Pancreas (tissue), 10 donors: Measurements from ENCODE around the gene SYNDIG1. TPM values are rescaled to one million over a fixed set of nuclear protein-coding genes. Genes with fewer than 3 reads are reported as not detected.
"Not testable (repeated sequence)": the region's sequence is repeated elsewhere in the genome, so short reads cannot be mapped to it uniquely, and the experiment has no call there.

ENCODE experiments used
- ATAC-seq, 4 donors: fragments of 200-7000 bp; cut with Tn5 transposase; one replicate each; pipeline versions ENCODE4 v1.8.0 to v1.9.1; 2020; ENCODE audit warnings: mild to moderate bottlenecking in 4 of 4, moderate library complexity in 4 of 4
- DNase-seq, 6 donors: peaks; one replicate each; pipeline ENCODE4 v3.0.0-alpha.2; 2020
- FAIRE-seq: peaks from 2 replicates; lab custom pipeline; 2012; peaks lifted over from hg19 to GRCh38; lab: Jason Lieb, UNC
- H3K27ac ChIP-seq, 4 donors: fragments of 200-600 bp; sonication (generic); 1 replicate in 3 of 4; 2 replicates in 1 of 4; pipeline versions ENCODE4 v1.5.0 to v1.8.0; 2020
- H3K27me3 ChIP-seq, 4 donors: fragments of 200-600 bp; one replicate each; pipeline ENCODE4 v1.8.0; 2021
- H3K36me3 ChIP-seq, 3 donors: fragments of 200-600 bp; sonication (generic) in 1 of 3; one replicate each; pipeline versions ENCODE4 v1.5.0 to v1.8.0; 2020 to 2021
- H3K4me1 ChIP-seq, 3 donors: fragments of 200-600 bp; one replicate each; pipeline ENCODE4 v1.8.0; 2021
- H3K4me3 ChIP-seq, 4 donors: fragments of 200-600 bp; sonication (generic) in 2 of 4; one replicate each; pipeline versions ENCODE4 v1.5.0 to v1.8.0; 2020 to 2021
- H3K9me3 ChIP-seq, 4 donors: fragments of 200-600 bp; one replicate each; pipeline ENCODE4 v1.8.0; 2021
- WGBS, 2 donors: extraction: QIAGEN DNeasy Blood & Tissue Kit; methylation state at CpG; one replicate each; pipeline ENCODE4 v1.1.7; 2013; 5-methylcytosine and 5-hydroxymethylcytosine counted together
- intact Hi-C, 3 donors: fragments of 100-400 bp; cut with DNase I; formaldehyde crosslinking; loops; one replicate each; pipeline versions ENCODE4 v1.11.1 to v1.14.2; 2022
- polyA plus RNA-seq, 2 donors: library from polyadenylated mRNA; stranded (reverse); fragments of 200-250 nt; gene quantifications; one replicate each; pipeline ENCODE4 v1.2.3, GENCODE V29; 2013
- total RNA-seq, 6 donors: library from RNA; stranded (reverse); fragmentation: NEBNext Ultra II Directional in 4 of 6; extraction: Animal tissue kit (Norgen Biotek cat#: 25700) in 4 of 6; gene quantifications; one replicate each; pipeline versions ENCODE4 v1.2.1 to v1.2.4, GENCODE V29; 2021 to 2023
- TF ChIP-seq, protein P1 (sequence below), 4 donors: fragments of 200-600 bp; sonication (generic) in 3 of 4; IDR thresholded peaks; one replicate each; pipeline versions ENCODE4 v1.5.0 to v1.8.0; 2021; ENCODE audit warnings: antibody characterized with exemption in 4 of 4
- donor health status: healthy with polysubstance abuse.
- donor health status: DM: no; HTN: no; CAD: no; lungs with moderate emphysema.
- donor health status: DM: no; HTN: no; CAD: no.
- donor health status: control.
- donor health status: control.
- donor health status: Bipolar disorder and iron deficiency.
- donor health status: DM: yes; HTN: yes; CAD: no.
- donor health status: DM: no; HTN: no; CAD: no.
- donor health status: DM: no; HTN: no; CAD: no.
- donor health status: DM: yes; HTN: yes; CAD: no.

Gene SYNDIG1
- total and polyA plus RNA-seq, 8 donors: 0.04 to 0.46 (median 0.23) TPM; not detected in 1

DNA sequence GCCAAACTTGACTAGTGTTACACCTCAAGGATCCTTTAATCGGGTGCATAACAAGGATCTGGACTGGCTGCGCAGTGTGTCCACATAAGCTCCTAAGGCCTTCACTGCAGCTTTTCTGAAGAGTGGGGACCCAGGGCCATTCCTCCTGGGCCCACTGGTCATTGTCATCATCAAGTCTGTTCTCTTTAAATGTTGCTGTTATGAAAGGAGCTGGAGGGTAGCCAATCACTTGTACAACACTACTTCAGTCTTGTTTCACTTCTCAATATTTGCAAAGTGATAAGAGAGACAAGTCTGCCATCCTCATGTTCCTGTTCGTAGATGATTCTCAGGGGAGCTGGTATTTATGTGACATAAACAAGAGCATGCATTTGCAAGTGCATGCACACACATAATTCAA lies 149.8 kb downstream of the SYNDIG1 start:
- FAIRE-seq (no peak), DNase-seq (no peak), ATAC-seq (no peak)
- Histone ChIP-seq H3K9me3 (no peaks in the 10 kb centered on the region), H3K27ac (no peak overlapping the region), H3K4me3 (no peak overlapping the region), H3K4me1 (no peaks in the 10 kb centered on the region), H3K27me3 (no peaks in the 10 kb centered on the region), H3K36me3 (no peaks in the 10 kb centered on the region)
- TF ChIP-seq, protein P1, sequence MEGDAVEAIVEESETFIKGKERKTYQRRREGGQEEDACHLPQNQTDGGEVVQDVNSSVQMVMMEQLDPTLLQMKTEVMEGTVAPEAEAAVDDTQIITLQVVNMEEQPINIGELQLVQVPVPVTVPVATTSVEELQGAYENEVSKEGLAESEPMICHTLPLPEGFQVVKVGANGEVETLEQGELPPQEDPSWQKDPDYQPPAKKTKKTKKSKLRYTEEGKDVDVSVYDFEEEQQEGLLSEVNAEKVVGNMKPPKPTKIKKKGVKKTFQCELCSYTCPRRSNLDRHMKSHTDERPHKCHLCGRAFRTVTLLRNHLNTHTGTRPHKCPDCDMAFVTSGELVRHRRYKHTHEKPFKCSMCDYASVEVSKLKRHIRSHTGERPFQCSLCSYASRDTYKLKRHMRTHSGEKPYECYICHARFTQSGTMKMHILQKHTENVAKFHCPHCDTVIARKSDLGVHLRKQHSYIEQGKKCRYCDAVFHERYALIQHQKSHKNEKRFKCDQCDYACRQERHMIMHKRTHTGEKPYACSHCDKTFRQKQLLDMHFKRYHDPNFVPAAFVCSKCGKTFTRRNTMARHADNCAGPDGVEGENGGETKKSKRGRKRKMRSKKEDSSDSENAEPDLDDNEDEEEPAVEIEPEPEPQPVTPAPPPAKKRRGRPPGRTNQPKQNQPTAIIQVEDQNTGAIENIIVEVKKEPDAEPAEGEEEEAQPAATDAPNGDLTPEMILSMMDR (IDR thresholded peaks at IDR 0.05): no peak
- intact Hi-C loops: no loop called here
- 59 to 60% methylated on average over 3 of the region's 3 CpGs for WGBS, 2 donors

GRCh38 chr20:24620937-24621519 lies 151.6 kb downstream of the SYNDIG1 start:
- no peak for FAIRE-seq
- Histone ChIP-seq H3K36me3 (no peaks in the 10 kb centered on the region), H3K4me3 (no peak overlapping the region), H3K27ac (no peak overlapping the region), H3K4me1 (no peaks in the 10 kb centered on the region), H3K9me3 (no peaks in the 10 kb centered on the region), H3K27me3 (no peaks in the 10 kb centered on the region)
- ATAC-seq: peak in 1 of 4 donors; percentile 45
- no peak for DNase-seq
- intact Hi-C loops: no loop called here
- 45 to 58% methylated on average over 1 of the region's 1 CpG for WGBS, 2 donors
- TF ChIP-seq, protein P1 (IDR thresholded peaks at IDR 0.05): no peak

GRCh38 chr20:24622856-24623255 lies 153.4 kb downstream of the SYNDIG1 start:
- Histone ChIP-seq H3K4me1 (no peaks in the 10 kb centered on the region), H3K9me3 (no peaks in the 10 kb centered on the region), H3K4me3 (no peak overlapping the region), H3K27ac (no peak overlapping the region), H3K27me3 (no peaks in the 10 kb centered on the region), H3K36me3 (no peaks in the 10 kb centered on the region)
- TF ChIP-seq, protein P1 (IDR thresholded peaks at IDR 0.05): no peak
- WGBS, 2 donors: 60 to 66% methylated on average over 3 of the region's 3 CpGs
- no peak for FAIRE-seq
- no peak for DNase-seq
- ATAC-seq: no peak
- intact Hi-C loops: no loop called here

DNA sequence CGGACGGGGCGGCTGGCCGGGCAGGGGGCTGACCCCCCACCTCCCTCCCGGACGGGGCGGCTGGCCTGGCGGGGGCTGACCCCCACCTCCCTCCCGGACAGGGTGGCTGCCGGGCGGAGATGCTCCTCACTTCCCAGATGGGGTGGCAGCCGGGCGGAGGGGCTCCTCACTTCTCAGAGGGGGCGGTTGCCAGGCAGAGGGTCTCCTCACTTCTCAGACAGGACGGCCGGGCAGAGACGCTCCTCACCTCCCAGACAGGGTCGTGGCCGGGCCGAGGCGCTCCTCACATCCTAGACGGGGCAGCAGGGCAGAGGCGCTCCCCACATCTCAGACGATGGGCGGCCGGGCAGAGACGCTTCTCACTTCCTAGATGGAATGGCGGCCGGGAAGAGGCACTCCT lies 156.7 kb downstream of the SYNDIG1 start:
- H3K4me3 ChIP-seq, FAIRE-seq, H3K27ac ChIP-seq, H3K4me1 ChIP-seq, H3K27me3 ChIP-seq, DNase-seq, H3K9me3 ChIP-seq, intact Hi-C loops, H3K36me3 ChIP-seq, ATAC-seq: not testable (repeated sequence)
- WGBS, 2 donors: 93 to 96% methylated on average over 20 to 23 of the region's 29 CpGs

- Histone ChIP-seq H3K4me3 (no peak overlapping the region), H3K36me3 (no peaks in the 10 kb centered on the region), H3K27me3 (no peaks in the 10 kb centered on the region), H3K27ac (no peak overlapping the region), H3K4me1 (no peaks in the 10 kb centered on the region), H3K9me3 (no peaks in the 10 kb centered on the region)
- ATAC-seq (no peak), DNase-seq (no peak), FAIRE-seq (no peak)
- 75 to 82% methylated on average over 6 of the region's 6 CpGs for WGBS, 2 donors
- intact Hi-C loops: no loop called here
- TF ChIP-seq, protein P1 (IDR thresholded peaks at IDR 0.05): no peak
Measured at GRCh38 chr20:24627291-24627690, 157.9 kb downstream of the SYNDIG1 start.
